BE2C (cell line): Measurements from ENCODE around the gene ZKSCAN5.
"Not testable (repeated sequence)": the region's sequence is repeated elsewhere in the genome, so short reads cannot be mapped to it uniquely, and the experiment has no call there.

ENCODE experiments used
- DNase-seq: peaks from one replicate; pipeline ENCODE4 v3.0.0-alpha.2; 2020
- H3K27me3 ChIP-seq: fragments of 250-450 bp; sonication (Bioruptor Pico); 2 replicates; pipeline ENCODE4 v1.5.1; 2020; ENCODE audit warnings: mild to moderate bottlenecking
- H3K36me3 ChIP-seq: fragments of 250-450 bp; sonication (Bioruptor Pico); 2 replicates; pipeline ENCODE4 v1.5.1; 2020; ENCODE audit warnings: mild to moderate bottlenecking
- H3K4me1 ChIP-seq: fragments of 250-450 bp; sonication (Bioruptor Pico); 2 replicates; pipeline ENCODE4 v1.5.1; 2020
- H3K4me3 ChIP-seq: 2 replicates; pipeline ENCODE4 v1.5.1; 2011; ENCODE audit warnings: low read depth, low read length
- H3K9me3 ChIP-seq: fragments of 250-450 bp; sonication (Bioruptor Pico); 2 replicates; pipeline ENCODE4 v1.5.1; 2020
- CTCF ChIP-seq: IDR thresholded peaks from 2 replicates; pipeline ENCODE4 v1.5.1; 2012; ENCODE audit warnings: mild to moderate bottlenecking, low read depth, low read length

The ZKSCAN5 gene

GRCh38 chr7:99563650-99564049, 59.2 kb downstream of the ZKSCAN5 start:
- Histone ChIP-seq H3K9me3 (no peaks in the 10 kb centered on the region), H3K27me3 (no peaks in the 10 kb centered on the region), H3K4me3 (no peak overlapping the region), H3K36me3 (peaks cover 56% of the 10 kb centered on the region), H3K4me1 (no peaks in the 10 kb centered on the region)
- TF ChIP-seq CTCF = no peak
- no peak for DNase-seq

GRCh38 chr7:99568770-99569169, 64.3 kb downstream of the ZKSCAN5 start:
- H3K27me3 ChIP-seq, H3K4me1 ChIP-seq, H3K4me3 ChIP-seq, DNase-seq, H3K9me3 ChIP-seq: not testable (repeated sequence)
- H3K36me3 ChIP-seq = peaks cover 59% of the 10 kb centered on the region

- H3K4me3 ChIP-seq = no peak overlapping the region
- no peaks in the 10 kb centered on the region for H3K9me3 ChIP-seq
- no peaks in the 10 kb centered on the region for H3K27me3 ChIP-seq
- H3K4me1 ChIP-seq = no peaks in the 10 kb centered on the region
- no peak for DNase-seq
- TF ChIP-seq CTCF = no peak
- H3K36me3 ChIP-seq = peaks cover 37% of the 10 kb centered on the region
Measured at GRCh38 chr7:99571768-99572167, 67.3 kb downstream of the ZKSCAN5 start.

- DNase-seq = no peak
- Histone ChIP-seq H3K27me3 (no peaks in the 10 kb centered on the region), H3K4me3 (no peak overlapping the region), H3K36me3 (peaks cover 37% of the 10 kb centered on the region), H3K9me3 (no peaks in the 10 kb centered on the region), H3K4me1 (no peaks in the 10 kb centered on the region)
- TF ChIP-seq CTCF = no peak
Measured at GRCh38 chr7:99573257-99573656, 68.8 kb downstream of the ZKSCAN5 start.

- H3K4me3 ChIP-seq = no peak overlapping the region
- TF ChIP-seq CTCF = no peak
- H3K36me3 ChIP-seq = peaks cover 25% of the 10 kb centered on the region
- H3K4me1 ChIP-seq = peaks cover 3% of the 10 kb centered on the region; the same call in 1 of the 2 replicates
- H3K27me3 ChIP-seq = no peaks in the 10 kb centered on the region
- no peaks in the 10 kb centered on the region for H3K9me3 ChIP-seq
- no peak for DNase-seq
Measured at GRCh38 chr7:99576251-99576650, 71.8 kb downstream of the ZKSCAN5 start.

GRCh38 chr7:99579281-99579955, 75.0 kb downstream of the ZKSCAN5 start:
- no peak for DNase-seq
- Histone ChIP-seq H3K4me3 (peak overlapping the region; percentile 76), H3K36me3 (no peaks in the 10 kb centered on the region)

More at GRCh38 chr7:99579281-99579955, 75.0 kb downstream of the ZKSCAN5 start:
- no peaks in the 10 kb centered on the region for H3K9me3 ChIP-seq
- no peaks in the 10 kb centered on the region for H3K27me3 ChIP-seq
- no peak for TF ChIP-seq CTCF
- H3K4me1 ChIP-seq = peaks cover 3% of the 10 kb centered on the region; the same call in 1 of the 2 replicates
